Neural cell (in vitro differentiated cells): ENCODE measurements around the gene TIMMDC1. TPM values are rescaled to one million over a fixed set of nuclear protein-coding genes. Genes with fewer than 3 reads are reported as not detected.

Experiments used
- H2AFZ ChIP-seq: fragments of 200-600, 300-800 bp; sonication (generic), shearing (Covaris generic); 2 replicates; pipeline ENCODE4 v1.6.0; 2014; ENCODE audit warnings: low read depth, mild to moderate bottlenecking, antibody characterized with exemption, low read length, moderate library complexity
- H3F3A ChIP-seq: fragments of 200-600 bp; shearing (Covaris generic); 2 replicates; pipeline ENCODE4 v1.6.1; 2016; ENCODE audit warnings: mild to moderate bottlenecking, moderate library complexity, mixed read lengths, antibody characterized with exemption, low read length; ENCODE audit not compliant: insufficient read depth, poor library complexity, severe bottlenecking
- H3K27ac ChIP-seq: fragments of 200-600, 300-800 bp; sonication (generic), shearing (Covaris generic); 2 replicates; pipeline ENCODE4 v1.5.1; 2014; ENCODE audit warnings: mild to moderate bottlenecking, low read length, moderate library complexity
- H3K27me3 ChIP-seq: fragments of 300-800, 200-600 bp; sonication (generic), shearing (Covaris generic); 2 replicates; pipeline ENCODE4 v1.6.0; 2014; ENCODE audit warnings: mild to moderate bottlenecking, low read depth, low read length, moderate library complexity; ENCODE audit not compliant: insufficient read depth
- H3K36me3 ChIP-seq: fragments of 300-800, 200-600 bp; sonication (generic), shearing (Covaris generic); 2 replicates; pipeline ENCODE4 v1.5.1; 2014; ENCODE audit warnings: mild to moderate bottlenecking, antibody characterized with exemption, low read length, moderate library complexity; ENCODE audit not compliant: insufficient read depth
- H3K4me2 ChIP-seq: fragments of 300-800, 200-600 bp; sonication (generic), shearing (Covaris generic); 2 replicates; pipeline ENCODE4 v1.6.0; 2014; ENCODE audit warnings: mild to moderate bottlenecking, low read length
- H3K4me3 ChIP-seq: fragments of 300-800, 200-600 bp; sonication (generic), shearing (Covaris generic); 2 replicates; pipeline ENCODE4 v1.5.1; 2014; ENCODE audit warnings: mild to moderate bottlenecking, low read length, moderate library complexity
- H3K79me2 ChIP-seq: fragments of 200-600 bp; shearing (Covaris generic); replicated peaks from 2 replicates; pipeline ENCODE4 v1.6.0; 2014; ENCODE audit warnings: mild to moderate bottlenecking, low read length, moderate library complexity; ENCODE audit not compliant: insufficient read depth
- H3K9ac ChIP-seq: fragments of 300-800, 200-600 bp; sonication (generic), shearing (Covaris generic); 2 replicates; pipeline ENCODE4 v1.6.1; 2016; ENCODE audit warnings: mild to moderate bottlenecking, low read length, mixed read lengths
- H3K9me2 ChIP-seq: fragments of 200-600 bp; shearing (Covaris generic); 2 replicates; pipeline ENCODE4 v1.6.1; 2016; ENCODE audit warnings: mild to moderate bottlenecking, low read length, mixed read lengths; ENCODE audit not compliant: insufficient read depth
- H3K9me3 ChIP-seq: fragments of 200-600, 300-800 bp; sonication (generic), shearing (Covaris generic); 2 replicates; pipeline ENCODE4 v1.6.1; 2016; ENCODE audit warnings: mild to moderate bottlenecking, mixed run types, low read length, moderate library complexity, mixed read lengths
- H4K20me1 ChIP-seq: fragments of 200-600 bp; shearing (Covaris generic); 2 replicates; pipeline ENCODE4 v1.6.1; 2016; ENCODE audit warnings: mild to moderate bottlenecking, mixed run types; ENCODE audit not compliant: insufficient read depth
- CTCF ChIP-seq: fragments of 450-650 bp; IDR thresholded peaks from 2 replicates; pipeline ENCODE4 v1.5.1; 2014; ENCODE audit warnings: antibody characterized with exemption, mild to moderate bottlenecking, moderate library complexity; ENCODE audit not compliant: poor library complexity, severe bottlenecking
- EP300 ChIP-seq: fragments of 450-650 bp; conservative IDR thresholded peaks from 2 replicates; pipeline ENCODE4 v1.6.1; 2014; ENCODE audit warnings: antibody characterized with exemption, mild to moderate bottlenecking, moderate library complexity; ENCODE audit not compliant: poor library complexity, severe bottlenecking
- EZH2 ChIP-seq: fragments of 200-600, 300-800 bp; shearing (Covaris generic), sonication (generic); IDR thresholded peaks from 2 replicates; pipeline ENCODE4 v1.6.1; 2014; ENCODE audit warnings: antibody characterized with exemption, low read length, borderline replicate concordance, mild to moderate bottlenecking; ENCODE audit not compliant: insufficient read depth, poor library complexity, severe bottlenecking
- MXI1 ChIP-seq: fragments of 450-650 bp; conservative IDR thresholded peaks from 2 replicates; pipeline ENCODE4 v1.6.1; 2014; ENCODE audit warnings: antibody characterized with exemption, mild to moderate bottlenecking; ENCODE audit not compliant: poor library complexity, severe bottlenecking
- POLR2AphosphoS5 ChIP-seq: IDR thresholded peaks from 2 replicates; pipeline ENCODE4 v1.6.1; 2012
- RAD21 ChIP-seq: fragments of 450-650 bp; conservative IDR thresholded peaks from 2 replicates; pipeline ENCODE4 v1.6.1; 2014; ENCODE audit warnings: antibody characterized with exemption, mild to moderate bottlenecking, moderate library complexity
- REST ChIP-seq: IDR thresholded peaks from 2 replicates; pipeline ENCODE4 v1.6.1; 2012; ENCODE audit warnings: borderline replicate concordance
- SMC3 ChIP-seq: fragments of 450-650 bp; conservative IDR thresholded peaks from 2 replicates; pipeline ENCODE4 v1.6.1; 2014; ENCODE audit warnings: antibody characterized with exemption, mild to moderate bottlenecking, moderate library complexity; ENCODE audit not compliant: poor library complexity
- TAF1 ChIP-seq: IDR thresholded peaks from 2 replicates; pipeline ENCODE4 v1.6.1; 2012; ENCODE audit warnings: low read depth
- polyA plus RNA-seq: library from polyadenylated mRNA; depleted of rRNA; stranded (reverse); fragments of >200 nt; gene quantifications from 2 replicates; pipeline ENCODE4 v1.2.3, GENCODE V29; 2014

The TIMMDC1 gene
- polyA plus RNA-seq, 1 donor from 2014 or later: 110 TPM

GRCh38 chr3:119558626-119559317, 60.4 kb downstream of the TIMMDC1 start:
- Histone ChIP-seq H3K9me3 (no peaks in the 10 kb centered on the region), H3K4me3 (no peak overlapping the region), H3K27ac (no peak overlapping the region), H3F3A (no peaks in the 10 kb centered on the region), H3K9me2 (no peaks in the 10 kb centered on the region), H3K4me2 (no peak overlapping the region), H3K9ac (no peak overlapping the region), H3K79me2 (no peaks in the 10 kb centered on the region), H3K27me3 (no peaks in the 10 kb centered on the region), H2AFZ (no peak overlapping the region), H4K20me1 (no peaks in the 10 kb centered on the region), H3K36me3 (no peaks in the 10 kb centered on the region)
- TF ChIP-seq RAD21 (no peak), TAF1 (no peak), EP300 (no peak), POLR2AphosphoS5 (no peak), EZH2 (no peak), CTCF (no peak)

GRCh38 chr3:119559441-119559963, 61.2 kb downstream of the TIMMDC1 start, which contains the start of gene CD80:
Gene CD80 (minus strand): TSS chr3:119559614. CDS start chr3:119557728, 1,886 bp downstream.
- no peaks in the 10 kb centered on the region for H3K79me2 ChIP-seq
- no peaks in the 10 kb centered on the region for H3K27me3 ChIP-seq
- H4K20me1 ChIP-seq: no peaks in the 10 kb centered on the region
- H3K9me2 ChIP-seq: no peaks in the 10 kb centered on the region
- no peak within 1 kb of the TSS for H3K27ac ChIP-seq
- no peaks in the 10 kb centered on the region for H3F3A ChIP-seq
- no peak within 1 kb of the TSS for H3K4me2 ChIP-seq
- no peak within 1 kb of the TSS for H3K4me3 ChIP-seq
- no peak within 1 kb of the TSS for H3K9ac ChIP-seq
- TF ChIP-seq MXI1 (no peak), CTCF (no peak), RAD21 (no peak), SMC3 (no peak), REST (no peak), EP300 (no peak), TAF1 (no peak), EZH2 (no peak), POLR2AphosphoS5 (no peak)
- no peak within 1 kb of the TSS for H2AFZ ChIP-seq
- H3K9me3 ChIP-seq: no peaks in the 10 kb centered on the region
- H3K36me3 ChIP-seq: no peaks in the 10 kb centered on the region
